NB4 (cell line): ENCODE data around the gene OR2V1.

Experiments
- POLR2A ChIP-seq: IDR thresholded peaks from 2 replicates; pipeline ENCODE4 v1.6.1; 2011; ENCODE audit warnings: mild to moderate bottlenecking; ENCODE audit not compliant: insufficient read length; ENCODE audit errors: extremely low read depth
- TF ChIP-seq, protein P1 (sequence below): IDR thresholded peaks from one replicate; pipeline ENCODE4 v1.5.1; 2012; ENCODE audit warnings: low read depth, low read length
- TF ChIP-seq, protein P2 (sequence below): IDR thresholded peaks from 2 replicates; pipeline ENCODE4 v1.6.1; 2011; ENCODE audit warnings: low read depth, low read length

GRCh38 chr5:181127907-181128626 is 2.9 kb downstream of the OR2V1 start:
- TF ChIP-seq, protein P1, sequence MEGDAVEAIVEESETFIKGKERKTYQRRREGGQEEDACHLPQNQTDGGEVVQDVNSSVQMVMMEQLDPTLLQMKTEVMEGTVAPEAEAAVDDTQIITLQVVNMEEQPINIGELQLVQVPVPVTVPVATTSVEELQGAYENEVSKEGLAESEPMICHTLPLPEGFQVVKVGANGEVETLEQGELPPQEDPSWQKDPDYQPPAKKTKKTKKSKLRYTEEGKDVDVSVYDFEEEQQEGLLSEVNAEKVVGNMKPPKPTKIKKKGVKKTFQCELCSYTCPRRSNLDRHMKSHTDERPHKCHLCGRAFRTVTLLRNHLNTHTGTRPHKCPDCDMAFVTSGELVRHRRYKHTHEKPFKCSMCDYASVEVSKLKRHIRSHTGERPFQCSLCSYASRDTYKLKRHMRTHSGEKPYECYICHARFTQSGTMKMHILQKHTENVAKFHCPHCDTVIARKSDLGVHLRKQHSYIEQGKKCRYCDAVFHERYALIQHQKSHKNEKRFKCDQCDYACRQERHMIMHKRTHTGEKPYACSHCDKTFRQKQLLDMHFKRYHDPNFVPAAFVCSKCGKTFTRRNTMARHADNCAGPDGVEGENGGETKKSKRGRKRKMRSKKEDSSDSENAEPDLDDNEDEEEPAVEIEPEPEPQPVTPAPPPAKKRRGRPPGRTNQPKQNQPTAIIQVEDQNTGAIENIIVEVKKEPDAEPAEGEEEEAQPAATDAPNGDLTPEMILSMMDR: no peak
- TF ChIP-seq POLR2A: no peak
- TF ChIP-seq, protein P2, sequence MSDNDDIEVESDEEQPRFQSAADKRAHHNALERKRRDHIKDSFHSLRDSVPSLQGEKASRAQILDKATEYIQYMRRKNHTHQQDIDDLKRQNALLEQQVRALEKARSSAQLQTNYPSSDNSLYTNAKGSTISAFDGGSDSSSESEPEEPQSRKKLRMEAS: no peak
